ENCODE results near the gene AHRR.
"Not testable (repeated sequence)": the region's sequence is repeated elsewhere in the genome, so short reads cannot be mapped to it uniquely, and the experiment has no call there.

AHRR gene

DNA sequence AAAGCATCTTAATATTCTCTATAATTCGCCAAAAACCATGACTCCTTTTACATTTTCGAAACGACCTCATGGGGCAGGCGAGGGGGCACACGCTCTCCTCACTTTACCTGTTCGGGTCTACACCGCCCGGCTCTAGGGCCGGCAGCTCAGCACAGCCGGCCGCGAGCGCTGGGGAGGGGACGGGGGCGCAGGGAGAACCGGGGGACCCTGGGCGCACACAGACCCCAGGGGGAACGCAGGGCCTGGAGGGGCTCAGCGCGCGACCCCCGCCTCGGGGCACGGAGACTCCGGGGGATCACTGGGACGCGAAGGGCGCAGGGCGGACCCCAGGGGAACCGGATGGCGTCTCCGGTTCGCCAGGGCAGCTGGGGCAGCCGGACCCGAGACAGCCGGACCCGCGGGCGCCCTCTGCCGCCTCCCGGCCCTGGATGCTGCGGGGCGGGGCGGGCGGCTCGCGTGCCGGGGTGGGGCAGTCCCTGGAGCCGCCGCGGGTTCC lies at the start of gene AHRR:
AHRR (plus strand) TSS at position 485 of the 496 bp plus-strand sequence. CDS start 22,189 bp downstream, outside the sequence.
- peak; percentile 63 for DNase-seq

DNA sequence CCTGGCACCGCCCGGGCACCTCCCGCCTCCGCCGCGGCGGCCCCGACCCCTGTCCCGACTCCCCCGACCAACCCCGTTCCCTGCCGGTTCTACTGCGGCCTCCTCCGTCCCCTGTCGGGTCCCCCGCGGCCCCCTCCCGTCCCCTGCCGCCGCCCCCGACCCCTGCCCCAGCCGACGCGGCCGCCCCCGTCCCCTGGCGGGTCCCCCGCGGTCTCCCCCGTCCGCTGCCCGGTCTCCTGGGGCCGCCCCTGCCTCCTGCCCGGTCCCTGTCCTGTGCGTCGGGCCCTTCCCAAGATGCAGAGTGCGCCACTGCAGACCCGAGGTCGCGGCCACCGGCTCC lies 49.7 kb upstream of the AHRR start:
- DNase-seq = not testable (repeated sequence)

DNA sequence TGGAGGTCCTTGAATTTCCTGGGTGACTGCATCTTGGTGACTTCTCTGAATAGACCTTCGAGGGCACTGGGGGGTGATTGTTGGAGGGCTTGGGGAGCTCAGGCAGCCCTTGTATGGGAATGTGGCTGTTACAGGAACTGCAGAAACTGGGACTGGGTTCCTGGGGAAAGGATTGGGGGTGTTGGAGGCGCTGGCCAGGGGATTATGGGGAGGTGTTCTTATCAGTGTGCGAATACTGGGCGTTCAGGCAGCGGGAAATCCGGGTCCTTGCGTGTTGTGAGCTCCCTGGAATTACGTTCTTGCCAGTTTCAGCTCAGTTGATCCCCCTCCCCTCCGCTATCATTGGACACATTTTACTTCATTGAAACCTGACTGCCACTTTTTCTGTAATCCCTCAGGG lies 48.4 kb upstream of the AHRR start:
- DNase-seq = not testable (repeated sequence)

- DNase-seq = not testable (repeated sequence)
These were observed 48.0 kb upstream of the AHRR start for GRCh38 chr5:273491-273890.

GRCh38 chr5:274346-274745 lies 47.2 kb upstream of the AHRR start:
- DNase-seq = not testable (repeated sequence)

- DNase-seq = no peak
These were observed 42.9 kb upstream of the AHRR start for GRCh38 chr5:278646-279045.

GRCh38 chr5:279051-279665 lies 42.4 kb upstream of the AHRR start:
- DNase-seq = not testable (repeated sequence)

DNA sequence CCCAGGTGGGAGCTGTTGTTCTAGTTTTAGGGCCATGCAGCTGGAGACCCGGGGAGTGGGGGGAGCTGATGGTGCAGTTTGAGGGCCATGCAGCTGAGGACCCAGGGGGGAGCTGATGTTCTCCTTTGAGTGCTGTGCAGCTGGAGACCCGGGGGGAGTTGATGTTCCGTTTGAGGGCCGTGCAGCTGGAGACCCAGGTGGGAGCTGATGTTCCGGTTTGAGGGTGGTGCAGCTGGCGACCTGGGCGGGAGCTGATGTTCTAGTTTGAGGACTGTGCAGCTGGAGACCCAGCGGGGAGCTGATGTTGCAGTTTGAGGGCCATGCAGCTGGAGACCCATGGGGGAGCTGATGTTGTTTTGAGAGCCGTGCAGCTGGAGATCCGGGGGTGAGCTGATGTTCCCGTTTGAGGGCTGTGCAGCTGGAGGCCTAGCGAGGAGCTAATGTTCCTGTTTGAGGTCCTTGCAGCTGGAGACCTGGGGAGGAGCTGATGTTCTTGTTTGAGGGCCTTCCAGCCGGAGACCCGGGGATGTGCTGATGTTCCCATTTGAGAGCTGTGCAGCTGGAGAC lies 35.4 kb upstream of the AHRR start:
- DNase-seq = no peak

GRCh38 chr5:290200-290599 lies 31.3 kb upstream of the AHRR start:
- DNase-seq = not testable (repeated sequence)

DNA sequence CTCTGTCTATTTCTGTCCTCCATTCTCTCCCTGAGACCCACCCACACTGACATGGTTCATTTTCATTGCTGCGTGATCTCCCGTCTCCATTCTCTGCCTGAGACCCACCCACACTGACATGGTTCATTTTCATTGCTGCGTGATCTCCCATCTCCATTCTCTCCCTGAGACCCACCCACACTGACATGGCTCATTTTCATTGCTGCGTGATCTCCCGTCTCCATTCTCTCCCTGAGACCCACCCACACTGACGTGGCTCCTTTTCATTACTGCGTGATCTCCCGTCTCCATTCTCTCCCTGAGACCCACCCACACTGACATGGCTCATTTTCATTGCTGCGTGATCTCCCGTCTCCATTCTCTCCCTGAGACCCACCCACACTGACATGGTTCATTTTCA lies 30.2 kb upstream of the AHRR start:
- DNase-seq = not testable (repeated sequence)

- DNase-seq = not testable (repeated sequence)
These were observed 26.7 kb upstream of the AHRR start for GRCh38 chr5:294788-295187.

DNA sequence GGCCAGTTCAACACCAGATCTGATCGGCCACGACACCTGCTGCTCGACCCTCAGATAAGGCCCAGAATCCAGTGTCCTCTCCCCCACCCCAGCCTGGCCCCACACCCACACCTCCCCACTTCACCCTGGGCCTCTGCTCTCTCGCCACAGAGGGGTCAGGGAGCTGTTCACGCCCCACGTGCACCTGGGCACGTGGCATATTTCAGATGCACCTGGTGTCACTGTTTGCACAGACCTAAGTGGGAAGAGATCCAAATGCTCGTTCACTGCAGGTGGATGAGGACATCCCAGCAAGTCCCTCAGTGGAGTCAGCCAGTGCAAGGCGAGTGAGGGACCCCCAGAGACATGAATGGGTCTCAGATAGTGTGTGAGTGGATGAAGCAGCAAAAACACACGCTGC lies 25.3 kb upstream of the AHRR start:
- not testable (repeated sequence) for DNase-seq

DNA sequence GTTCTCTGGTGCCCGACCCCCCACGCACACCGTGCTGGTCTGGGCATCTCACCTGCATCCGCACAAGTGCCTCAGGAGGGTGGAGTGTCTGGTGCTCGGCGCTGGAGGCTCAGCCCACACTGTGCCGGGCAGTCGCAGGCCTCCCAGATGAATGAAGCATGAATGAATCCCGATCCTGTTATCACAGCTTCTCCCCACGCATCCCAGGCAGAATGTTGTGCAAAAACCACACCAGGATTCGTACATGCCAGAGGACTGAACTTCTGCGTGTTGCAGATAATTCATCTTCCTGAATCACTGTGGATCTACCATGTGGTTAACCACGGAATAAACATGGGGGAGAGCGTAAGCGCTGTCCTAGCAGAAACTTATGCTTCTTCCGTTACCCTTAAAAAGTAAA lies 24.6 kb upstream of the AHRR start:
- not testable (repeated sequence) for DNase-seq

- DNase-seq = not testable (repeated sequence)
These were observed 24.1 kb upstream of the AHRR start for GRCh38 chr5:297448-297847.

DNA sequence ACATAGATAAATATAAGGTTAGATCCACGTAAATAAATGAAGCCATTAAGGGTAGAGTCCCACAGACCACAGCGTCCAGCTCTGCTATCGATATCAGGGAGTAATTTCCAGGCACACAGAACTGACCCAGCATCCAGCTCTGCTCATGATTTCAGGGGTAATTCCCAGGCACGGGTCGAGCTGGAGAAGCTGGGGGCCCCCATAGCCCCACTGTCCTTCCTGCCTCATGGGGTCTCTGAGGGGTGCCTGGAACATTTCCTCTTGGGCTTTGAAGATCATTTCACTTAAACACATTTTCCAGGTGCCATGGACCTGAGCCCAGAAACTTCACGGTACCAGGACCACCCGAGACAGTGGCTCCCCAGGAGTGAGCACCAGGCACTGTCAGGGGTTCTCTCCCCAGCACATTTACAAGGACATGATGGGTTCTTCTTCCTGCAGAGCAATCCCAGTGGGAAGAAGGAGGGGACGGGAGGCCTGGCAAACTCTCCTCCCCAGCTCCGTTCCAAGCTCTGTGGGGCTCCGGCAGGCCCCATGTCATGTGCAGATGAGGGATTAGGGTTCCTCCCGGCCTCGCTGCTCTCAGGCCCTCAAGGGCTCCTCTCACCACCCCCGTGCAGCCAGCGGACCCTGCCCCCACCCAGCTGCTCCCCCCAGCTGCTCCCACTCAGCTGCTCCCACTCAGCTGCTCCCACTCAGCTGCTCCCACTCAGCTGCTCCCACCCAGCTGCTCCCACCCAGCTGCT lies 23.4 kb upstream of the AHRR start:
- not testable (repeated sequence) for DNase-seq

GRCh38 chr5:298737-299125 lies 22.8 kb upstream of the AHRR start:
- no peak for DNase-seq

DNA sequence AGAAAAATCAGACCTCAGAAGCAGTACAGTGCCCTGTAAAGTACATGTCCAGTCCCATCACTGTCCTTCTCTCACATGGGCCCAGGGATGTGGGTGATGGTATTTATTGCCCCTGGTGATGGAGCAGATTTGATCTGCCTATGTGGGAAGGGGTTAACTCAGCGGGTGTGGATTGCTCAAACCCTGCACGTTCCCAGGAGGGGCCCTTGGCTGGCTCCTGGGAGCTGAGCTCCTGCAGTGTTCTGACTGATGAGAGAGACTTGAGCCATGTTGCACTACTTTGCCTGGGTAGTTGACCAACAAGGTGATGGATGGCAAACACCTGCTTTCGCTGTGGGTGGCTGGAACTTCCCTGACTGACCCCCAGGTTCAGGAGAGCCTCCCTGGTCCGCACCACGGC lies 21.6 kb upstream of the AHRR start:
- not testable (repeated sequence) for DNase-seq

DNA sequence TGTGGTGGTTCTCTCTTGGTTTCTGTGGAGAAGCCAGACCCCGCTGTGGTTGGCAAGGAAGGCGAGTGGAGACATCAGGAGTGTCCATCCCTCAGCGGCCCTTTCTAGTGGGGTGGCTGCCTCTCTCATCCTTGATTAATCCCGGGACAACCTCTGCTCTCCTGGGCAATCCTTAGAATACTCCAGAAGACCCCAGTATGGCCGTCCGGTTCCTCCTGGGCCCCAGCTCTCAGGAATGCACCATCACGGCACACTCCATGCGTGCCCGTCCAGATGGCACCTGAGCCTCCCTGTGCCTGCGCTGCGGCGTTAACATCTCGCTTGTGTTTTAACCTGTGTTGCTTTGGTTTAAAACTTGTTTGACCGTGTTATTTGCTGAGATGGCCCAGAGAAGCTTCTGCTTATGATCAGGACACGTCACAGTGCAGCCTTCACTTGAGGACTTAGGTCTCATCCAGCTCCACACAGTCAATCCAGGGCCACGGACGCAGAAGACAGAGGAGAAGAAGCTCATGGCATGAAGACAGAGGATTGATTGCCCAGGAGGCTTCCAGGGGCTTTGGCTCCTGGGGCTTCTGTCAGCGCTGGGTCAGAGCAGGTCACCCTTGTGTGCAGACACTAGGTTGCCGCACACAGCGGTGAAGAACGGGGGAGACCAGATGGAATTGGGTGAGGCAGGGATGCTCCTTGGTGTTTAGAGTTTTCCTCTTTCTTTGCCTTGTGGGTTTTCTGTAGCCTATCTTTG lies 20.7 kb upstream of the AHRR start:
- DNase-seq = not testable (repeated sequence)

GRCh38 chr5:302416-302815 lies 19.1 kb upstream of the AHRR start:
- not testable (repeated sequence) for DNase-seq

DNA sequence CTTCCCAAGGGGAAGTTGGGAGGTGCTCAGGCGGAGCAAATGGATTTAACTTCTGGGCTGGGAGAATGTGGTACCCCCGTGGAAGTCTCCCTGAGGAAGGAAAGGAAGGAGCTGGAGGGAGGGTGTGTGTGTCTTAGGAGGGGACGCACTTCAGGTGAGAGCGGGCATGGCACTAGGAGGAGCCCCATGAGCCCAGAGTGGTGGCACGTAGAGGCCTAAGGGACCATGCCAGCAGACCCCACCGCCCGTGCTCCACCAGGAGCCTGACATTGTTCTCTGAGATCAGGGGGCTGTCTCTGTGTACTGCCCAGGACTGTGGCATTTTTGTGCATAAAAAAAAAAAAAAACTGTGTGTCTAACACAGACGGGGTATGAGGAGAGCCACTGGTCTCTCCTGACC lies 18.5 kb upstream of the AHRR start:
- DNase-seq = no peak

DNA sequence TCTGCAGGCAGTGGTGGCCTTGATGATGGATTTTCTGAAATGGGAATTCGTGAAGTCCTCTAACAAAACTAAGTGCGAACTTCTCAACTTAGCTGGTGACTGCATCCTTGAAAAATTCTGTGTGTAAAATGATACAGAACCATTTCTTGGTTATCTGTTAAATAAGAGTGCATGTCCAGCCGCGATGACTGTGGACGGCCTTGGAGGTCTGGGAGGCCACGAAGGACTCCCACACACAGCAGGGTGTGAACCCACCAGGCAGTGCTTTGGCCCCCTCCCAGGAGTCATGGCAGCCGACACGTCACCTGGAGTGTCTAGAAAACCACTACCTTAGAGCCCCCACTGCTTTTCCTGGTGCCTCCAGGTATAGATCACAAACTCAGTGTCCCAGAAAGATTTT lies 17.8 kb upstream of the AHRR start:
- DNase-seq = not testable (repeated sequence)

DNA sequence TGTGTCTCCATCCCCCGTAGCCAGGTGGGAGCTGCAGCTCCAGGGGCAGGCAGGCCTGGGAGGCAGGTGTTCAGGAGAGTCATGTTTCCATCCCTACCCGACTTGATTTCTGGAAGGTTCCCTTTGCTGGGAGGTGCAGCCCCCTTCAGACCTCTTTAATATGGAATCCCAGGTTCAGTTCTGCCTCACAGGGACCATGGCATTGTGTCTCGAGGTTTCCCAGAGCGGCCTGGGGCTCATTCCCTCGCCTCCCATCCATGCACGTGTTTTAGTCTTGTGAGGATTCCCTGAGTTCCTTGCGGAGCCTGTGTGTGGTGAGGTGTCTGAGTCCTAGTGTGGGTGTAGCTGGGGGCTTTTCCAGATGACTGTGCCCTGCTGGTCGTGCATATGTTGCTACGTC lies 16.5 kb upstream of the AHRR start:
- no peak for DNase-seq

GRCh38 chr5:305459-305858 lies 16.1 kb upstream of the AHRR start:
- DNase-seq = no peak

Data from stimulated activated CD4-positive, alpha-beta T cell treated with anti-CD3 and anti-CD28 coated beads, Interleukin-4, amount 100 ng/mL, for 1 hour (primary cell).